Measurements from ENCODE around the gene PCA3.
"Not testable (repeated sequence)": the region's sequence is repeated elsewhere in the genome, so short reads cannot be mapped to it uniquely, and the experiment has no call there.

Gene PCA3

GRCh38 chr9:76764138-76764537, at the start of gene PCA3:
TSS of gene PCA3 (plus strand) at chr9:76764438.
- DNase-seq (ENCODE audit: low spot score), result no peak

GRCh38 chr9:76716085-76716672, 48.1 kb upstream of the PCA3 start:
- no peak for DNase-seq (ENCODE audit: low spot score)

- no peak for DNase-seq (ENCODE audit: low spot score)
Measured at GRCh38 chr9:76717176-76717575, 47.1 kb upstream of the PCA3 start.

GRCh38 chr9:76717613-76718012, 46.6 kb upstream of the PCA3 start:
- no peak for DNase-seq (ENCODE audit: low spot score)

- DNase-seq (ENCODE audit: low spot score), result no peak
Measured at GRCh38 chr9:76718166-76718565, 46.1 kb upstream of the PCA3 start.

GRCh38 chr9:76720245-76720644, 44.0 kb upstream of the PCA3 start:
- no peak for DNase-seq (ENCODE audit: low spot score)

GRCh38 chr9:76725011-76725546, 39.2 kb upstream of the PCA3 start:
- DNase-seq (ENCODE audit: low spot score), result no peak

- no peak for DNase-seq (ENCODE audit: low spot score)
Measured at GRCh38 chr9:76725885-76726284, 38.4 kb upstream of the PCA3 start.

GRCh38 chr9:76729116-76729515, 35.1 kb upstream of the PCA3 start:
- no peak for DNase-seq (ENCODE audit: low spot score)

GRCh38 chr9:76729980-76730737, 34.1 kb upstream of the PCA3 start:
- DNase-seq (ENCODE audit: low spot score), result no peak

GRCh38 chr9:76730801-76731200, 33.4 kb upstream of the PCA3 start:
- no peak for DNase-seq (ENCODE audit: low spot score)

GRCh38 chr9:76732341-76732958, 31.8 kb upstream of the PCA3 start:
- DNase-seq (ENCODE audit: low spot score), result no peak

GRCh38 chr9:76733096-76733495, 31.1 kb upstream of the PCA3 start:
- no peak for DNase-seq (ENCODE audit: low spot score)

- DNase-seq (ENCODE audit: low spot score), result no peak
Measured at GRCh38 chr9:76734716-76735115, 29.5 kb upstream of the PCA3 start.

GRCh38 chr9:76737154-76737902, 26.9 kb upstream of the PCA3 start:
- no peak for DNase-seq (ENCODE audit: low spot score)

GRCh38 chr9:76738402-76738801, 25.8 kb upstream of the PCA3 start:
- DNase-seq (ENCODE audit: low spot score), result no peak

- no peak for DNase-seq (ENCODE audit: low spot score)
Measured at GRCh38 chr9:76741524-76741923, 22.7 kb upstream of the PCA3 start.

GRCh38 chr9:76742890-76743289, 21.3 kb upstream of the PCA3 start:
- not testable (repeated sequence) for DNase-seq (ENCODE audit: low spot score)

- no peak for DNase-seq (ENCODE audit: low spot score)
Measured at GRCh38 chr9:76743931-76744330, 20.3 kb upstream of the PCA3 start.

- no peak for DNase-seq (ENCODE audit: low spot score)
Measured at GRCh38 chr9:76744336-76744735, 19.9 kb upstream of the PCA3 start.

- no peak for DNase-seq (ENCODE audit: low spot score)
Measured at GRCh38 chr9:76751001-76751400, 13.2 kb upstream of the PCA3 start.

- no peak for DNase-seq (ENCODE audit: low spot score)
Measured at GRCh38 chr9:76756268-76756640, 8.0 kb upstream of the PCA3 start.
